Peyer's patch (tissue), 4 donors: Measurements from ENCODE around the gene RNF187.

ENCODE experiments used
- POLR2A ChIP-seq, 2 donors: fragments of 450-650 bp; IDR thresholded peaks; one replicate each; pipeline ENCODE4 v1.5.1; 2017; ENCODE audit warnings: antibody characterized with exemption in 2 of 2, mild to moderate bottlenecking in 2 of 2, moderate library complexity in 2 of 2
- TF ChIP-seq, protein P1 (sequence below), 6 experiments: fragments of 450-650 bp in 4 of 6; fragments of 200-600 bp in 2 of 6; sonication (generic) in 1 of 6; IDR thresholded peaks; one replicate each; pipeline ENCODE4 v1.5.1; 2017 to 2019; ENCODE audit warnings: antibody characterized with exemption in 6 of 6, mild to moderate bottlenecking in 3 of 6, moderate library complexity in 1 of 6

DNA sequence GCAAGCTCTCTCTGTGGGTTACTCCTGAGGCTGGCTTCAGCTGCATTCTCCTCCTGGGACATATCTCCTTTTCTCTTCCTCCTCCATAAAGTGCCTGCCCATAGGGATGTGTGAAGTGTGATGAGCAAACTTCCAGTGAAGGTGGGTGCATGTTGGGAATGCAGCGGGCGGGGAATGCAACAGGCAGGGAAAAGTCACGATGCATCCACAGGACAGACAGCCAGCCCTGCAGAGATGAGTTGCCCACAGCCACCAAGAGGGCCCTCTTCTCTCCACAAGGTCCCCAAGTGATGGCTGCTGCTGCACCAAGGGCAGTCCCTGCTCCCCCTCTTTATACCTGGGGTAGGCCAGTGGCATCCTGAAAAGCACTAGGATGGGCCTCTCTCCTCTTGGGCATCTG lies 33.6 kb upstream of the RNF187 start:
- TF ChIP-seq, protein P1, sequence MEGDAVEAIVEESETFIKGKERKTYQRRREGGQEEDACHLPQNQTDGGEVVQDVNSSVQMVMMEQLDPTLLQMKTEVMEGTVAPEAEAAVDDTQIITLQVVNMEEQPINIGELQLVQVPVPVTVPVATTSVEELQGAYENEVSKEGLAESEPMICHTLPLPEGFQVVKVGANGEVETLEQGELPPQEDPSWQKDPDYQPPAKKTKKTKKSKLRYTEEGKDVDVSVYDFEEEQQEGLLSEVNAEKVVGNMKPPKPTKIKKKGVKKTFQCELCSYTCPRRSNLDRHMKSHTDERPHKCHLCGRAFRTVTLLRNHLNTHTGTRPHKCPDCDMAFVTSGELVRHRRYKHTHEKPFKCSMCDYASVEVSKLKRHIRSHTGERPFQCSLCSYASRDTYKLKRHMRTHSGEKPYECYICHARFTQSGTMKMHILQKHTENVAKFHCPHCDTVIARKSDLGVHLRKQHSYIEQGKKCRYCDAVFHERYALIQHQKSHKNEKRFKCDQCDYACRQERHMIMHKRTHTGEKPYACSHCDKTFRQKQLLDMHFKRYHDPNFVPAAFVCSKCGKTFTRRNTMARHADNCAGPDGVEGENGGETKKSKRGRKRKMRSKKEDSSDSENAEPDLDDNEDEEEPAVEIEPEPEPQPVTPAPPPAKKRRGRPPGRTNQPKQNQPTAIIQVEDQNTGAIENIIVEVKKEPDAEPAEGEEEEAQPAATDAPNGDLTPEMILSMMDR (IDR thresholded peaks at IDR 0.05), result no peak
- TF ChIP-seq POLR2A (IDR thresholded peaks at IDR 0.05), result no peak
